HG03565 (cell line): ENCODE measurements around the gene FAM174C.

ENCODE experiments used
- ATAC-seq: cut with Tn5 transposase; IDR thresholded peaks from one replicate; pipeline ENCODE4 v1.9.1; 2021; ENCODE audit warnings: mild to moderate bottlenecking, moderate library complexity; ENCODE audit not compliant: unreplicated experiment

FAM174C gene

DNA sequence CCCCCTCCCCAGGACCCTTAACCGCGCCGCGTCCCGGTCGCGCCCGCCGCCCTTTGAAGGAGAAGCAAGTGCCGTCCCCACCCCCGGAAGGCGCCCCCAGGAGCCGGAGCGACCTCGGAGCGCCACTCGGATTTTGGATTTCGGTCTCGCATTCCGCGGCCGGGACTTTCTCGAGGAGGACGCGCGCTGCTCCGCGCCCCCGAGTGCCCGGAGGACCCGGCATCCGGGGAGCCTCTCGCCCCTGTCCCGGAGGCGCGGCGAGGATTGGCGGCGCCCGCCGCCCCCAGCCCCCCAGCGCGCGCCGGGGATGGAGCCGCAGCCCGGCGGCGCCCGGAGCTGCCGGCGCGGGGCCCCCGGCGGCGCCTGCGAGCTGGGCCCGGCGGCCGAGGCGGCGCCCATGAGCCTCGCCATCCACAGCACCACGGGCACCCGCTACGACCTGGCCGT, 25.3 kb upstream of the FAM174C start:
- ATAC-seq: no peak

DNA sequence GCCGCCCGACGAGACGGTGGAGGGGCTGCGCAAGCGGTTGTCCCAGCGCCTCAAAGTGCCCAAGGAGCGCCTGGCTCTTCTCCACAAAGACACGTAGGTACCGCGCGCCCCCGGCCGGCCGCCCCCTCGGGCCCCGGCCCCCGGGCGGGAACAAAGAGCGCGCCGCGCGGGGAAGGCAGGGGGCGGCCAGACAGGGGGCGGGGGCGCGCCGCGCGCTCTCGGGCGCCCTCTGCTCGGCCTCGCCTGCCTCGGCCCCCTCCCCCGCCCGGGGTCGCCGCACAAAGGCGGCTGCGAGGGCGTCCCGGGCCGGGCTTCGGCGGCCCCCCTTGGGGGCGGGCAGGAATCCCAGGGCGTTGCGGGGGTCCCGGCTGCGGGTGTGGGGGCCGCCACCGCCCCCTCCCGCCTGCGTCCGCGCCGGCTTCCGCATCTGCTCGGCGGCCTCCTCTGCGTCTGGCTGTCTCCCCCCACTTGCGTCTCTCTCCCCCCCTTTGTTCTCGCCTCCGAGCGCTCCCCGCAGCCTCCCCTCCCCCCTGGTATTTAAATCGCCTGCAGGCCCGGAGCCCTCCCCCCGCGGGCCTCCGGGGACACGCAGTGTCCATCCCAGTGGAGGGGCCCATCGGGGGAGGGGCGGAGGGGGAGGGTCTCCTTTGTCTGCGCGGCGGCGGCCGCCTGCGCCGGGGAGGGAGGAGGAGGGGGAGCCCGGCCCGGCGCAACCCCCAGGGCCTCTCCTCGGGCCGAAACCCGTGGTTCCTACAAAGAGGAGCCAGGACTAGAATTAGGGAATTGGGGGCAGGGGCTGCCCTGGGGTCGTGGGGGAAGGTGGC, 24.7 kb upstream of the FAM174C start:
- no peak for ATAC-seq

DNA sequence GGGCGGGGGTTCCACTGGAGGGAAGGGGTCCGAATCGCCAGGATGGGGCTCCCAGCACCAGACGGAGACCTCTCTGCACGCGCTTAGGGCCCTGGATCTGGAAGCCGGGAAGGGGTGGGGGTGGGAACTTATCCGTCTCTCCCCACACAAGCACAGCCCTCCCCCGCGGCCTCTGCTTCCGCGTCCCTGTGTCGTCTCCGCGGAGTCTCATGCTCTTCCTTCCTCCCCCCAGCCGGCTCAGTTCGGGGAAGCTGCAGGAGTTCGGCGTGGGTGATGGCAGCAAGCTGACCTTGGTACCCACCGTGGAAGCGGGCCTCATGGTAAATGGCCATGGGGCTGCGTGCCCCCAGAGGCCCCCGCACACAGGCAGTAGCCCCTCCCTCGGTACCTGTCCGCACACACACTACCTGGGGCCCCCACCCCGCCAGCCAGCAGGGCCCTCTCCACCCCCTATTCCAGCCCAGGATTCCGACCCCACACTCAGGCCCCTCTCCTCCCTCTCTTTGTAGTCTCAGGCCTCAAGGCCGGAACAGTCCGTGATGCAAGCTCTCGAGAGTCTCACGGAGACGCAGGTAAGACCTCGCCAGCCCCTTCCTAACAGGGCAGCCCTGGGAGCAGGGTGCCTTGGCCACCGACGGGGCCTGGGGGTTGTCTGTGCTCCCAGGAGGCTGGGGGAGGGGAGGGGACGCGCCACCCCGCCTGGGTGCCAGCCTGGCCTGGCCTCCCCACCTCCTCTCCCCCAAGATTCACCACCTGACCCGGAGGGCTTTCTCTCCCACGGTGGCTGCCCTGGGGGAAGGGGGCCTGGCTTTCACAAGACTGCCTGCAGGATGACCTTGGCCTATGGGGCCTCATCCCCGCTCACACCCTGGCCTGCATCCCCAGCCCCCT, 23.8 kb upstream of the FAM174C start:
- no peak for ATAC-seq

DNA sequence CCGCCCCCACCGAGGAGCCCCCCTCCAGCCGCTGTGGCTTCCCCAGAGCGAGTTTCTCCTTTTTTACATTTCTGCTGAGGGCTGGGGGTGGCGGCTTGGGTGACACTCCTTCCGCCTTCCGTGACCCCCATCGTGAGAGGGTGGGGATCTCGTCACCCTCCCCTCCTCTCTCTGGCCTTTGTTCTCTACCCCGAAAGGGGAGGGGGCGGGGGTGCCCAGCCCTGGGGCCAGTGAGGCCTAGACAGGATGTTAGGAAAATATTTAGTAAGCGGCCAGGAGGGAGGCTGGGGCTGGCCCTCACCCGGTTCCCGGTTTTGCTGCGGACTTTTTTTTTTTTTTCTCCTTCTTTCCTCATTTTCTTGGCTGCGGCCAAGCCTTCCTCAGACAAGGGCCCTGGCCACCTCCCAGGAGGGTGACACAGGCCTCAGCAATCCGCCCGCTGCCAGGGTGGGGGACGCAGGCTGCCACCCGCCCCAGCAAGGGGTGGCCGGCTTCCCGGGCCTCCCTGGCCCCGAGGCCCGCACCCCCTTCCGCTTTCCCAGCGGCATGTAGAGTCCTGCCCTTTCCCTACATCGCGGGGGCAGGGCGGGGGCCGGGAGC, 23.0 kb upstream of the FAM174C start:
- no peak for ATAC-seq

DNA sequence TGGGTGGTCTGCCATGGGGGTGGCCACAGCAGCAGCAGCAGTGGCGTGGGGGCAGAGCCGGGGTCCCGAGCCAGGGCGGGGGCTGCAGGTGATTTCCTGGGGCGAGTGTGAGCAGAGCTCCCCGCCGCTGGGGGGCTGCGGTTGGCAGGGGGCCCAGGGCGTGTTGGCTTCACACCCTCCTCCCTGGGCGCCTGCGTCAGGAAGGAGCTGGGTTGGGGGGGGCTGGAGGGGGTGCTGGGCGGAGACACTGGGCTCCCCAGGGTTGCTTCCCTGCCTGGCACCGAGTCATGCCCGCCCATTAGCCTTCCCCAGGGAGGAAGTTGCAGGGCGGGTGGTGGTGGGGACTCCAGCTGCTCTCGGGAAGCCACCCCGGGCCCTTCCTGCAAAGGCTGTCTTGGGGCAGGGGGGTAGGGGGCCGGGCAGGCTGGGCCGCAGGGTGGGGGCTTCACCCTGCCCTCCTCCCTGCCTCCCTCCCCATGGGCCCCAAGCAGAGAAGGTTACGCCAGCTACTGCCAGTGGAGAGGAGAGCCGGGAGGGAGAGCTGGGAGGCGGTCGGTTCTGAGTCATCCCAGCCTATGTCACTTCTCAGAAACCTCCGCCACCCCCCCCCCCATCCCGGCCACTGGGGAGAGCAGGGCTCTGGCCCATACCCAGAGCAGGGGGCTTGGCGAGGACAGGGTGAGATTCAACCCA, 22.4 kb upstream of the FAM174C start:
- ATAC-seq: no peak

DNA sequence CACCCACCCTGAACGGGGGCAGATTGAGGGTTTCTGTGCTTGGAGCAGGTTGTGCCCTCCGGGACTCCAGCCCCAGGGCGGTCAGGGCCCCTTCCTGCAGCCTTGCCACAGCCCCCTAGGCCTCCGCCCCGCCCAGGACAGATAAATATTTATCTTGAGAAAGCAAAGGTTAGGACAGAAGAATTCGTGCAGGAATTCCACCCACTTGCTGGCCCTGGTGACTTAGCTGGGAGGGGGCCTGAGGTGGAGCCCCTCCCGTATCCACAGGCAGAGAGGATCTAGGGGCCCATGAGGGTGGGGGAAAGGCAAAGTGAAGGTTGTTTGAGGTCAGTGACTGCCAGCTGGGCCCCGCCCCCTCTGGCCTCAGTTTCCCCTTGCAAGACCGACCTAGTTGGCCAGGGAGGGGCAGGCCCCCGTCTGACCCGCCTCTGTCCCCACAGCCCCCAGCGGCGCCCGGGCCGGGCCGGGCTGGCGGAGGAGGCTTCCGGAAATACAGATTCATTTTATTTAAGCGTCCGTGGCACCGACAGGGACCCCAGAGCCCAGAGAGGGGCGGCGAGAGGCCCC, 21.7 kb upstream of the FAM174C start:
- ATAC-seq: no peak

DNA sequence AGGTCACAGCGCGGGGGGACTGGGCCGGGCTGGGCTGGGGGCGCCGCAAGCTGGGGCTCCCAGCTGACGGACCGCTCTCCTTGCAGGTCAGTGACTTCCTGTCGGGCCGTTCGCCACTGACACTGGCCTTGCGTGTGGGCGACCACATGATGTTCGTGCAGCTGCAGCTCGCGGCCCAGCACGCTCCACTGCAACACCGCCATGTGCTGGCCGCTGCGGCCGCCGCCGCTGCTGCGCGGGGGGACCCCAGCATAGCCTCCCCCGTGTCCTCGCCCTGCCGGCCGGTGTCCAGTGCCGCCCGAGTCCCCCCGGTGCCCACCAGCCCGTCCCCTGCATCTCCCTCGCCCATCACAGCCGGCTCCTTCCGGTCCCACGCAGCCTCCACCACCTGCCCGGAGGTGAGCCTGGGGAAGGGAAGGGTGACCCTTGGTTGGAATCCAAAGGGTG, 21.2 kb upstream of the FAM174C start:
- ATAC-seq: no peak

DNA sequence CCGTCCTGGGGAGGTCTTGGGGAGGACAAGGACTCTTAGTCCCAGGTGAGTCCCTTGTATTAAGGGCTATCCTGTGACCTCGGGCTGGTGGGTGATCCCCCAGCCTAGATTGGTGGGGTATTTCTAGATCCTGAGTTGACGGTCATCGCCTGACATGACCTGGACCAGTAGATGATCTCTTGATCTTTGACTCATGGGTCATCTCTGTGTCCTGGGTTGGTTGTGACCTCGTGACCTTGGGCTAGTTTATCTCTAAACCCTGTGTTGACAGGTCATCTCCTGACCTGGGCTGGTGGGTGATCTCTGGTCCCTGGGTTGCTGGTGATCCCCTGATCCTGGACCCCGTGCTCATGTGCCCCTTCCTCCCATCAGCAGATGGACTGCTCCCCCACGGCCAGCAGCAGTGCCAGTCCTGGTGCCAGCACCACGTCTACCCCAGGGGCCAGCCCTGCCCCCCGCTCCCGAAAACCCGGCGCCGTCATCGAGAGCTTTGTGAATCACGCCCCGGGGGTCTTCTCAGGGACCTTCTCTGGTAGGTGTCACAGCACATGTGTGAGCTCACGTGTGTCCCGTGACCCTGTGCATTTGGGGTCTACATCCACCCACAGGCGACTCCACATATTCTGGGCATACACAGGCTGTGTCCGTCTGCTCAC, 20.7 kb upstream of the FAM174C start:
- no peak for ATAC-seq

DNA sequence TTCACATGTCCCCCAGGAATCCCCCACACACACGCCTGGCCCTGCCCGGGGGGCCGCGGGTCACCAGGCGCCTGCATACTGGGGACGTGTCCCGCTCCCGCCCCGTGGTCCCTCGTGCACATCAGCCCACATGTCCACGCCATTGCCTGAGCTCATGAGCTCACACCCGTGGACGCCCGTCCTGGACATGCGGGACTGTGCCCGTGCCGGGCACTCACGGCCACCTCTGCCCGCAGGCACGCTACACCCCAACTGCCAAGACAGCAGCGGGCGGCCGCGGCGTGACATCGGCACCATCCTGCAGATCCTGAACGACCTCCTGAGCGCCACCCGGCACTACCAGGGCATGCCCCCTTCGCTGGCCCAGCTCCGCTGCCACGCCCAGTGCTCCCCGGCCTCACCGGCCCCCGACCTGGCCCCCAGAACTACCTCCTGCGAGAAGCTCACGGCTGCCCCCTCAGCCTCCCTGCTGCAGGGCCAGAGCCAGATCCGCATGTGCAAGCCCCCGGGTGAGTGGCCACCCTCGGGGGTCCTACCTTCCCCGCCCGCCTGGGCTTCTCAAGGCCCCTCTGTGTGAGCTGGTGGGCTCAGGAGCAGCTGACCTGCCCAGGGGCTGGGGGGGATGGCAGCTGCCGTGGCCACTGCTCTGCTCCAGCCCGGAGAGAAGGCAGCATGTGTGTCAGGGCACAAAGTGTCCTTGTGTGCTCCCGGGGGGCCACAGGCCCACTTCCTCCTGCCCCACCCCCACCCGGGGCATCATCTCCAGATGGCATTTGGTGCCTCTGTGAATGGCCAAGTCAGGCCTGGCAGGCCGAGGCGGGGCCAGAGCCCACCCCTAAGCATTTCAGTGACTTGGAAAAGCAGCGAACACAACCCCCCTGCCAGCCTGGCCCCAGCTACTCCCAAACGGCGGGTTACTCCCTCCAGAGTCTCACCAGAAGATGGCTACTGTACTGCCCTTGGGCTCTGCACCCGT, 19.9 kb upstream of the FAM174C start:
- ATAC-seq: no peak

DNA sequence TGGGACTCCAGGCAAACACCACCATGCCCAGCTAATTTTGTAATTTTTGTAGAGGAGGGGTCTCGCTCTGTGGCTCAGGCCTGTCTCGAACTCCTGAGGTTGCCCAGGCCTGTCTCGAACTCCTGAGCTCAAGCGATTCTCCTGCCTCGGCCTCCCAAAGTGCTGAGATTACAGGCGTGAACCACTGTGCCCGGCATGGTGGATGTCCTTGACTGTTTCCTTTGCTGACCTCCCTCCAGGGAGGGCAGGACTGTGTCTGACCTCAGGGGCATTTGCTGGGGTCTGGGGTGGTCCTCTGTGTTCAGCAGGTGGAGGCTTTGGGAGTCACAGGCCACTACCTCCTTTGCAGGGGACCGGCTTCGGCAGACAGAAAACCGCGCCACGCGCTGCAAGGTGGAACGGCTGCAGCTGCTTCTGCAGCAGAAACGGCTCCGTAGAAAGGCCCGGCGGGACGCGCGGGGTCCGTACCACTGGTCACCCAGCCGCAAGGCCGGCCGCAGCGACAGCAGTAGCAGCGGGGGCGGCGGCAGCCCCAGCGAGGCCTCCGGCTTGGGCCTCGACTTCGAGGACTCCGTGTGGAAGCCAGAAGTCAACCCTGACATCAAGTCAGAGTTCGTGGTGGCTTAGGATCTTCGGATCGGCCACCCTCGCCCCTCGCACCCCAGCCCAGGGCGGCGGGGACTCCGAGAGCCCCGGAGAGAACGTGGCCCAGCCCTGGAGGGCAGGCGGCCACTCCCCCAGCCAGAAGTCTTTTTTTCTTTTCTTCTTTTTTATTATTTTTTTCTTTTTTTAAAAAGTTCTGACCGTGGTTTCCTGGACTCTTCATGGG, 18.5 kb upstream of the FAM174C start:
- ATAC-seq: no peak

DNA sequence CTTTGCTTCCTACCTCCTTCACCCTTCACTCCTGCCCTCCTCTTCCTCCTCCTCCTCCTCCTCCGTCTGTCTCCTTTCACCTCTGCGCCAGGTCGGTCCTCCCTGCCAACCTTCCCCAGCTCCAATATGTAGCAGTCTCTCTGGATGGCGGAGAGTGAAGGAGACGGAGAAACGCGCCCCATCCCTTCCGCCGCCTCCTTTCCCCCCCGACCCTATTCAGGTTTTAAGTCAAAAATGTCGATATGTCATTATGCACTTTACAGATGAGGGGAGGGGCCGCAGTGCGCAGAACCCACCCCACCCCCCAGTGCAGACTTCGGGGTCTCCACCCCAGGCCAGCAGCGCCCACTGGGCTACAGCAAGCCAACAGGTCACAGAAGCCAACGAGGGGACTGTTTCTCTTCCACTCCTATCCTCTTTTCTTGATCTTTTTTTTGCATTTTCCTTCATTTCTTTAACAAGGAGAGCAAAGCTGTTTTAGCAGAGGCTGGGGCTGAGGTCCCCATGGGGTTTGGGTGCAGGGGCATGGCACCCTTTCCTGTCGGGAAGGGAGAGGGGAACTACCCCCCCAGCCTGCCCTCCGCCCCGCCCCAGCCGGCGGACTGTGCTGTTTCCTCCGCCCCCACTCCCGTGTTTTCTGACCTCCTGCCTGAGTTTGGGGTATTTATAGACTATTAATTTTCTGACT, 17.7 kb upstream of the FAM174C start:
- no peak for ATAC-seq

DNA sequence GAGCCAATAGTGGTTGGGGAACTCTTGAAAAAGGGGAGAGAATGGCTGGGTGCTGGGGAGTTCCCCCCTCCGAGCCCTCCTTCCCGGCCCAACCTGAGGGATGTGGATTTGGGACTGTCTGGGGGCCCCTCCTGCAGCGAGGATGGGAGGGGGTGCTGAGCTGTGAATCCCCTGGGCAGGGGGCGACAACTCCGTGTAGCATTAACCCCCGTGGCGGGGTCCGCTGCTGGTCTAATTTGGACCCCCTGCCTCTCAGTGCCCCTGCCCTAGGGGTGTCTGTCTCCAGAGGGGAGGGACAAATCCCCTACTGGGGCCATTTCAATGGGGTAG, 17.2 kb upstream of the FAM174C start:
- ATAC-seq: no peak

DNA sequence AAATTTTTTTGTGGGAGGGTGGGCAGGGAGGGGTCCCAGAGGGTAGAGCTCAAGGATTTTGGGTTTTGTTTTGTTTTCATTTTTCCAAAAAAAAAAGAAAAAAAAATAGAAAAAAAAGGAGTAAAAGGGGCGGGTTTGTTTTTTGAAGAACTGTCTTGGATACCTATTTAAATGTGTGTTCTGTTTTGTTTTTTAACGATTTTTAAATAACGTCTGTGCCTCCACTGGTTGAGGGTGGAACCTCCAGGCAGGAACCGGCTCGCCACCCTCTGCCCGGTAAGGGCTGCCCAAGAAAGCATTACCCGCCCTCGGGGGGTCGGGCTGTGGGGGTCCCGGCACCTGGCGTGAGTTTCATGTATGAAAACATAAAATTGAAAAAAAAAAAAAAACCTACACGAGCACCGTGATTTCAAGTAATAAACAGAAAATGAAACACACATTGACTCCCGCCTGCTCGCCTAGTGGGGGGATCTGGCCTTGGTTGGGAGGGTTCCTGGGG, 16.6 kb upstream of the FAM174C start:
- no peak for ATAC-seq

DNA sequence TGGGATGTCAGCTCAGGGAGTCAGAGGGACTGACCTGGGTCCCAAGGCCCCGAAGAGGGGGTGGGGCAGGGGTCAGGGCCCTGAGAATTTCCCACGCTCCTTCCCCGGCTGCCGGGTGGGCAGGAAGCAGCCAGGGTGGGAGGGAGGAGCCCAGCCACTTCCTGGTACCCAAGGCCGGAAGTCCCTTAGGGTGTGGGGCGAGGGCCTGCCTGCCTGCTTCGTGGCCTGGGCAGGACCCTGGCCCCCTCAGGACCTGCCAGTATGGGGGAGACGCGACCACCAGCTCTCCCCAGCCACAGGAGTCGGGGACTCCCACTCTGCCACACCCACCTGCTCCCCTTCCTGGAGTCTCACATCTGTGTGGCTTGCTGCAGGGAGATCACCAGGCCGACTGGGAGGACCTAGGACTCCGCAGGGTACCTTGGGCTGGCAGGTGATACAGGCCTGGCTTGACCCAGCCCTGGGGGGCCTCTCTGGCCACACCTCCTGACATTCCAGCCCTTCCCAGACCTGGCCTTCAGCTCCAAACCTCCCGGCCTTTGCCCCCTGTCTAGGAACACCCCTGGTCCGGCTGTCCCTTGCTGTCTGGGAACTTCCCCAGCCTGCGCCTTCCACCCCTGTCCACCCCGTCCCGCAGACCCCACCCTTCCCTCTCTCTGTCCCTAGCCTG, 16.0 kb upstream of the FAM174C start:
- ATAC-seq: no peak

DNA sequence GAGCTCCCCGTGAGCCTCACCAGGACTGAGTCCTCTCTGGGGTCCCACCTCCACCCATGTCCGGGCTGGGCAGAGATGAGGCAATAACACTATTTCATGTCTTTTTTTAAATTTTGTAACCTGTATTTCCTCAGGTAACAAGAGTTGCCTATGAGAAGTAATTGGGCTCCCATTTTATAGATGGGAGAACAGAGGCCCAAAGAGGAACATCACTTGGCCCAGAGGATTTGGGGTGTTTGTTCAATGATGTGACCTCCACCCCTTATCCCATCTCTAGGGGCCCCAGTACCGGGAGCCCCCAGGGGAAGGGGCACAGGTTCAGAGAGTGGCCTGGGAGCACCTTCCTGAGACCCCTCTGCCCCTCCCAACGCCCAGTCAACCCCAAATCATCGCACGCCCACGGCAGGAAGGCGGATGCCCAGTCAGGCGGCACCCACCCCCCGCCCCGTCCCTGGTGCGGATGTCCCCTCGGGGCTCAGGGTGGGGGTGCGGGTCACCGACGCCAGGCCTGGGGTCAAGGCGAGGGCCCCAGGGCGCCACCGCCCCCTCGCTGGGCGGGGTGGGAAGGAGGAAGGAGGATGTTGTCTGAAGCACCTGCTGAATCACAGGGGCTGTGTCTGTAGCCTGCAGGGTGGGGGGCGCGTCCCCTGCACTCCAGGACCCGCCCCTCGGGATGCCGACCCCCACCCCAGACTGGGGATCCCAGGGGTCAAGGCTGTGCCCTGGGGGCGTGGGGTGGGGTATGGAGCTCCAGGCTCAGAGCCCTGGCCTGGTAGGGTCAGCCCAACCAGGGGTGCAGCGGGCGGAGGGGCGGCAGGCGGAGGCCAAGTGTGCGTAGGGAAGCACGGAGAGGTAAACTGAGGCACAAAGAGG, 15.2 kb upstream of the FAM174C start:
- peak; percentile 7 for ATAC-seq
